ENCODE data around the gene COL16A1.

DNA sequence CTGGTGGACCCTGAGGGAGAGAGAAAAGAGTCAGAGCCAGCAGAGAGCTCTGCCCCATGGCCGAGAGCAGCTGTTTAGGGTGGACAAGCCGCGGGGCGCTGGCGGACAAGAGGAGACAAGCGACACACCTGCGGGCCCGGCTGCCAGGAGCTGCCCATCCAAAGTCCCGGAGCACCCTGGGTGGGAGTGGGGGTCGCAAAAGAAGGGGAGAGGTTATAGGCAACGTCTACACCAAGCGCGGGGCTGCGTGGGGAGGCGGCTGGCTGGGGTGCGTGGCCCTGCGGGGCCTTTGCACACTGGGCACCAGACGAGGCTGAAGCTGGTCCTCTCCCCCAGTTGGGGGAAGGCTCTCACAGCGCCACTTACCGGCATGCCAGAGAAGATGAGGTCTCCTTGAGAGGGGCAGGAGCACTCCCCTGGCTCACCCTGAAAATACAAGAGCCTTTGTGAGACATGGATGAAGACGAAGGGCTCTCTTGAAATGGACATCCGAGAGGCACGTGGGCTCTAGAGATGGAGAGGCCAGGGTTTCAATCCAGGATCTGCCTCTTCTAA is 24.1 kb downstream of the COL16A1 start:
- no peak for TF ChIP-seq GATA2 (IDR thresholded peaks at IDR 0.05; ENCODE audit: low read depth, low read length)
- no peak for TF ChIP-seq GATA3 (IDR thresholded peaks at IDR 0.05; ENCODE audit: low read depth, low read length)

All from SH-SY5Y (cell line).